Caco-2 (cell line): ENCODE measurements around the gene LGR6. TPM values are rescaled to one million over a fixed set of nuclear protein-coding genes. Genes with fewer than 3 reads are reported as not detected.

Experiments
- BruUV-seq: library from RNA; stranded (reverse); fragments of 400-500 nt; replicated peaks from 2 replicates; lab custom pipeline; 2021; lab: Mats Ljungman, UMichigan
- CTCF ChIA-PET: fragments of 300-600 bp; sonication (Branson Sonifier 250); formaldehyde crosslinking; loops from one replicate; lab custom pipeline; 2022; ENCODE audit warnings: antibody characterized with exemption; lab: Charles Lee
- POLR2A ChIA-PET: fragments of 300-600 bp; sonication (Branson Sonifier 250); formaldehyde crosslinking; loops from one replicate; lab custom pipeline; 2022; ENCODE audit warnings: antibody characterized with exemption; lab: Charles Lee
- DNase-seq, 2 experiments: peaks; one replicate each; pipeline versions ENCODE4 v3.0.0 to v3.0.0-alpha.2; 2020 to 2022
- H3K27me3 ChIP-seq: replicated peaks from 2 replicates; pipeline ENCODE4 v1.6.0; 2011; ENCODE audit warnings: low read length; ENCODE audit not compliant: control insufficient read depth, insufficient read depth
- H3K36me3 ChIP-seq: 2 replicates; pipeline ENCODE4 v1.5.1; 2011; ENCODE audit warnings: low read length; ENCODE audit not compliant: control insufficient read depth, insufficient read depth
- H3K4me1 ChIP-seq: fragments of 250-450 bp; sonication (Bioruptor Pico); 2 replicates; pipeline ENCODE4 v1.5.1; 2020; ENCODE audit warnings: mild to moderate bottlenecking
- H3K4me3 ChIP-seq: 2 replicates; pipeline ENCODE4 v1.5.1; 2011; ENCODE audit warnings: low read depth, mild to moderate bottlenecking, control low read depth, low read length
- H3K9me3 ChIP-seq: fragments of 250-450 bp; sonication (Bioruptor Pico); 2 replicates; pipeline ENCODE4 v1.5.1; 2020; ENCODE audit warnings: mild to moderate bottlenecking, moderate library complexity
- H3K27ac Mint-ChIP-seq: one replicate; pipeline ENCODE4 v1.8.0; 2022; ENCODE audit warnings: mixed read lengths; ENCODE audit not compliant: unreplicated experiment
- H3K27me3 Mint-ChIP-seq: one replicate; pipeline ENCODE4 v1.8.0; 2022; ENCODE audit warnings: mixed read lengths; ENCODE audit not compliant: insufficient read depth, unreplicated experiment
- H3K36me3 Mint-ChIP-seq: one replicate; pipeline ENCODE4 v1.8.0; 2022; ENCODE audit warnings: mild to moderate bottlenecking, mixed read lengths; ENCODE audit not compliant: insufficient read depth, unreplicated experiment
- H3K4me1 Mint-ChIP-seq: one replicate; pipeline ENCODE4 v1.8.0; 2022; ENCODE audit warnings: low read depth, mixed read lengths; ENCODE audit not compliant: unreplicated experiment
- H3K4me3 Mint-ChIP-seq: one replicate; pipeline ENCODE4 v1.8.0; 2022; ENCODE audit warnings: mild to moderate bottlenecking, moderate library complexity, mixed read lengths; ENCODE audit not compliant: unreplicated experiment
- H3K9me3 Mint-ChIP-seq: one replicate; pipeline ENCODE4 v1.8.0; 2022; ENCODE audit warnings: mixed read lengths; ENCODE audit not compliant: unreplicated experiment
- CTCF ChIP-seq, 2 experiments: fragments of 200-600 bp in 1 of 2; IDR thresholded peaks; 1 replicate in 1 of 2; 2 replicates in 1 of 2; pipeline versions ENCODE4 v1.5.1 to v1.8.0; 2011 to 2022; ENCODE audit warnings: antibody characterized with exemption in 1 of 2, control low read depth in 1 of 2, inconsistent platforms in 1 of 2, low read depth in 1 of 2, low read length in 1 of 2, mild to moderate bottlenecking in 1 of 2, moderate library complexity in 1 of 2; ENCODE audit not compliant: insufficient read depth in 1 of 2, severe bottlenecking in 1 of 2, unreplicated experiment in 1 of 2
- intact Hi-C: fragments of 100-400 bp; cut with micrococcal nuclease; formaldehyde crosslinking; loops from one replicate; pipeline ENCODE4 v1.10.0; 2022; ENCODE audit not compliant: unreplicated experiment
- total RNA-seq: library from RNA; stranded (reverse); gene quantifications from 2 replicates; pipeline ENCODE4 v1.2.3, GENCODE V29; 2022

The LGR6 gene
- total RNA-seq, 1 experiment from 2014 or later, result 0.36 TPM

DNA sequence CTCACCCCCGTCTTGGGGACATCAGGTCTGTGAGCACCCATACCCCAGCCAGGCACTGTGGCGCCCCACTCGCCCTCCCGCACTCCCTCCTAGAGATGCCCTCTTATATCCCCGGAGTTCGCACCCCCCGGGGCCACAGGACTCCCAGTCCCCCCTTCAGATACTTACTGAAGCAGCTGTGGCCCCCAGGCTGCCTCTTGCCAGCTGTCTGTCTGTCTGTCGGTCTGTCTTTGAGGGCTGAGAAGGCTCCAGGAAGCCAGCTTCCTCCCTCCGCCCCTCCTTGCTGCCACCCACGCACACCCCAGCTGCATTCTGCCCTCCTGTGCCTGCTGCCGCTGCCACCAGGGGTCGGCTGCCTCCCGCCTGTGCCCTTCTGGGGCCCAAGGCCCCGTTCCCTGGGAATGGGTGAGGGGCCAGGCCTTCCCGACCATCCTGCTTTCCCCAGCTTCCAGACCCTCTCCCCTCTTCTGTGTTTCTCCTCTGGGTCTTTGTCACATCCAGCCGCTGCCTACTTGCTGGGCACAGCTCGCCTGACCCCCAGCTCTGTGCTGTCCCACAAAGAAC lies 33.1 kb upstream of the LGR6 start, which contains the start of gene PTPN7:
Gene PTPN7 (minus strand): TSS at position 226 of the 564 bp plus-strand sequence. CDS start 1,200 bp downstream, outside the sequence.
- Histone ChIP-seq H3K27me3 (no peaks in the 10 kb centered on the region), H3K9me3 (no peaks in the 10 kb centered on the region), H3K36me3 (no peaks in the 10 kb centered on the region), H3K4me1 (peaks cover 7% of the 10 kb centered on the region; the same call in 1 of the 2 replicates), H3K4me3 (no peak within 1 kb of the TSS)
- H3K4me3 Mint-ChIP-seq, result no peak within 1 kb of the TSS
- POLR2A ChIA-PET, result interaction anchor here (0.6 kb wide), 1 partner anchor 35 kb away, joined by 6 read pairs; no protein-coding TSS in a partner anchor
- no peaks in the 10 kb centered on the region for H3K36me3 Mint-ChIP-seq
- intact Hi-C loops, result no loop called here
- peak within 1 kb of the TSS; percentile 51 for H3K27ac Mint-ChIP-seq
- DNase-seq, result no peak
- no peaks in the 10 kb centered on the region for H3K9me3 Mint-ChIP-seq
- no peak for TF ChIP-seq CTCF (IDR thresholded peaks at IDR 0.05; ENCODE audit: insufficient read depth in 1 of 2, low read depth in 1 of 2, low read length in 1 of 2, severe bottlenecking in 1 of 2, unreplicated experiment in 1 of 2)
- CTCF ChIA-PET, result interaction anchor here (1.0 kb wide), 1 partner anchor 13 kb away, joined by 3 read pairs; no protein-coding TSS in a partner anchor
- no peaks in the 10 kb centered on the region for H3K4me1 Mint-ChIP-seq
- H3K27me3 Mint-ChIP-seq, result no peaks in the 10 kb centered on the region
- BruUV-seq, result no TSS peak

GRCh38 chr1:202161151-202162046 lies 32.2 kb upstream of the LGR6 start:
- no peaks in the 10 kb centered on the region for H3K9me3 Mint-ChIP-seq
- POLR2A ChIA-PET, result no interaction called here
- H3K4me3 Mint-ChIP-seq, result no peak overlapping the region
- H3K9me3 ChIP-seq, result no peaks in the 10 kb centered on the region
- H3K27ac Mint-ChIP-seq, result peak overlapping the region; percentile 51
- CTCF ChIA-PET, result interaction anchor here (1.0 kb wide), 1 partner anchor 14 kb away, joined by 3 read pairs; no protein-coding TSS in a partner anchor
- no peaks in the 10 kb centered on the region for H3K27me3 ChIP-seq
- no peaks in the 10 kb centered on the region for H3K36me3 Mint-ChIP-seq
- DNase-seq, result no peak
- no peaks in the 10 kb centered on the region for H3K27me3 Mint-ChIP-seq
- H3K4me1 ChIP-seq, result peaks cover 7% of the 10 kb centered on the region; the same call in 1 of the 2 replicates
- intact Hi-C loops, result no loop called here
- BruUV-seq, result no TSS peak
- no peak for TF ChIP-seq CTCF (IDR thresholded peaks at IDR 0.05; ENCODE audit: insufficient read depth in 1 of 2, low read depth in 1 of 2, low read length in 1 of 2, severe bottlenecking in 1 of 2, unreplicated experiment in 1 of 2)
- no peaks in the 10 kb centered on the region for H3K4me1 Mint-ChIP-seq
- H3K4me3 ChIP-seq, result no peak overlapping the region
- H3K36me3 ChIP-seq, result no peaks in the 10 kb centered on the region

GRCh38 chr1:202162047-202162417 lies 31.6 kb upstream of the LGR6 start:
- Histone ChIP-seq H3K4me1 (peaks cover 7% of the 10 kb centered on the region; the same call in 1 of the 2 replicates), H3K27me3 (no peaks in the 10 kb centered on the region), H3K4me3 (no peak overlapping the region), H3K36me3 (no peaks in the 10 kb centered on the region), H3K9me3 (no peaks in the 10 kb centered on the region)
- BruUV-seq, result no TSS peak
- ChIA-PET CTCF (no interaction called here), POLR2A (no interaction called here)
- Mint-ChIP-seq H3K4me3 (no peak overlapping the region), H3K27me3 (no peaks in the 10 kb centered on the region), H3K4me1 (no peaks in the 10 kb centered on the region), H3K27ac (no peak overlapping the region), H3K36me3 (no peaks in the 10 kb centered on the region), H3K9me3 (no peaks in the 10 kb centered on the region)
- intact Hi-C loops, result no loop called here
- TF ChIP-seq CTCF (IDR thresholded peaks at IDR 0.05; ENCODE audit: insufficient read depth in 1 of 2, low read depth in 1 of 2, low read length in 1 of 2, severe bottlenecking in 1 of 2, unreplicated experiment in 1 of 2), result no peak
- no peak for DNase-seq
